ENCODE data around the gene HAGHL. TPM values are rescaled to one million over a fixed set of nuclear protein-coding genes. Genes with fewer than 3 reads are reported as not detected.

HAGHL gene, protein sequence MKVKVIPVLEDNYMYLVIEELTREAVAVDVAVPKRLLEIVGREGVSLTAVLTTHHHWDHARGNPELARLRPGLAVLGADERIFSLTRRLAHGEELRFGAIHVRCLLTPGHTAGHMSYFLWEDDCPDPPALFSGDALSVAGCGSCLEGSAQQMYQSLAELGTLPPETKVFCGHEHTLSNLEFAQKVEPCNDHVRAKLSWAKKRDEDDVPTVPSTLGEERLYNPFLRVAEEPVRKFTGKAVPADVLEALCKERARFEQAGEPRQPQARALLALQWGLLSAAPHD
- 10 to 100 TPM in 1 of 2 donors, 1 to 10 TPM in 1; 9.9 to 13.7 TPM for total RNA-seq
- polyA plus RNA-seq (ENCODE audit: insufficient read depth, low read depth, low replicate concordance), result 7.2 TPM
- long read RNA-seq, donor 1, result 0 reads
- long read RNA-seq, donor 2, result 0 reads

DNA sequence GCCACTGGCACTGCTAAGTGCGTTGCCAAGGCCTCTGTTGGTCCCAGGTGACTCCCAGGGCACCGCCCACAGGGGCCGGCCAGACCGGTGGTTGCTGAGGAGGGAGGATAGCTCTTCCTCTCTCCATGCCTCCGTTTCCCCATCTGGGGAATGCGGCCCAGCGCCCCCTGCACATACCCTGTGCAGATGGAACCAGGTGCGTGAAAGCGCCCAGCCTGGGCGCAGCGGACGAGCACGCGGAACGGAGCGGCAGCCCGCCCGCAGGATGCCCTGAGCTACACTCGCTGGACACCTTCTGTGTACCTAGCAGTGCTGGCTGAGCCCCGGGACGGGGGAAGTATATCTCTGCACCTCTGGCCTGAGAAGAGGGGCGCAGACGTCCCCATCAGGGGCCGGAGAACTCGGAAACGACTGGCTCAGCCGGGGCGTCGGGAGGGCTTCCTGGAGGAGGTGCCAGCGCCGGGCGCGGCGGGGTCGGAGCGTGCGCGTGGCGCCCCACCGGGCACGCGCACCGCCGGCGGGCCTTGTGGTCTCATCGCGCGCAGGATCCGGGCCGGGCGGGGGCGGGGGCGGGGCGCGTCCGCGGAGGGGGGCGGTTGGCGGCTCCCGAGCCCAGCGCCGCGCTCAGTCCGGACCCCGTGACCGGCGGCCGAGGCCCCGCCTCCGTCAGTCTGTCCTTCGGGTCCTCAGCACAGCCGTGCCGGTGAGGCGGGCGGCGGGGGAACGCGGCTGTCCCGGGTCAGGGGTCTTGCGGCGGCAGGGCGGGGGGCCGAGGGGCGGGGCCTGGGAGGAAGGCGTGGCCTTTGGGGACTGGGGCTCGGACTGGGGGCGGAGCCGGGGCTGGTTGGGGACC lies at the start of gene HAGHL, which contains the start of gene CCDC78:
Gene HAGHL, plus strand, starts transcription at position 669 of the 853 bp plus-strand sequence. CDS start 404 bp downstream, outside the sequence.
Gene CCDC78, minus strand, starts transcription at position 6 of the 853 bp plus-strand sequence. CDS start 76 bp downstream, outside the sequence.
- no peak for TF ChIP-seq POLR2A (IDR thresholded peaks at IDR 0.05)
- H3K4me1 ChIP-seq, result peaks cover 19% of the 10 kb centered on the region
- H3K27me3 ChIP-seq, result no peaks in the 10 kb centered on the region
- H3K36me3 ChIP-seq (ENCODE audit: low read depth, missing control alignments), result no peaks in the 10 kb centered on the region
- no peaks in the 10 kb centered on the region for H3K9me3 ChIP-seq
- 0 to 3% methylated on average over 2 to 49 of the region's 88 CpGs for WGBS, 2 donors
- H3K4me3 ChIP-seq, result peak within 1 kb of the TSS; percentile 43 to 58
- no peak within 1 kb of the TSS for H3K27ac ChIP-seq
- DNase-seq, result peak; percentile 63
- intact Hi-C loops (cut with DNase I; ENCODE audit: low total_unique reads), result no loop called here

DNA sequence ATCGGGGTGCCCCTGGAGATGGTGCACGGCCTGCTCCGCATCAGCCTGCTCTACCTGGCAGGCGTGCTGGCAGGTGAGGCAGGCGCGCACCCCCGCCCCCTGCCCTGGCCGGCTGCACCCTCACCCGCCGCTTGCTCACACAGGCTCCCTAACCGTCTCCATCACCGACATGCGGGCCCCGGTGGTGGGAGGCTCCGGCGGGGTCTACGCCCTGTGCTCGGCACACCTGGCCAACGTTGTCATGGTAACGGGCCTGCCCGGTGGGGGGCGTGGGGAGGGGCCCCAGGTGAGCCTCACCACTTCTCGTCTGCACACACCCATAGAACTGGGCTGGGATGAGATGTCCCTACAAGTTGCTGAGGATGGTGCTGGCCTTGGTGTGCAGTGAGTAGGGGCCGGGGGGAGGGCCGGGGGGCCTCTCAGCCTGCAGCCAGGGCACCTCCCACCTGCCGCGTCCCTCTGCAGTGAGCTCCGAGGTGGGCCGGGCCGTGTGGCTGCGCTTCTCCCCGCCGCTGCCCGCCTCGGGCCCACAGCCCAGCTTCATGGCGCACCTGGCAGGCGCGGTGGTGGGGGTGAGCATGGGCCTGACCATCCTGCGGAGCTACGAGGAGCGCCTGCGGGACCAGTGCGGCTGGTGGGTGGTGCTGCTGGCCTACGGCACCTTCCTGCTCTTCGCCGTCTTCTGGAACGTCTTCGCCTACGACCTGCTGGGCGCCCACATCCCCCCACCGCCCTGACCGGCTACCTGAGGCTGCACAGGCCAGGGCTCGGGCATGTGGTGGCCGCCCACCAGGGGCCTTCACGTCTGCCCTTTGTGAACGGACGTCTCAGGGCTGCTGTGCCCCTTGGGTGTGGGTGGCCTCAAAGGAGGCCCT lies 49.4 kb upstream of the HAGHL start:
- intact Hi-C loops (cut with DNase I; ENCODE audit: low total_unique reads), result no loop called here
- Histone ChIP-seq H3K27me3 (no peaks in the 10 kb centered on the region), H3K4me1 (peaks cover 38% of the 10 kb centered on the region), H3K27ac (no peak overlapping the region), H3K4me3 (no peak overlapping the region), H3K36me3 (ENCODE audit: low read depth, missing control alignments) (no peaks in the 10 kb centered on the region), H3K9me3 (no peaks in the 10 kb centered on the region)
- WGBS, 2 donors, result 80 to 87% methylated on average over 18 to 57 of the region's 57 CpGs
- no peak for DNase-seq
- TF ChIP-seq, protein P1, sequence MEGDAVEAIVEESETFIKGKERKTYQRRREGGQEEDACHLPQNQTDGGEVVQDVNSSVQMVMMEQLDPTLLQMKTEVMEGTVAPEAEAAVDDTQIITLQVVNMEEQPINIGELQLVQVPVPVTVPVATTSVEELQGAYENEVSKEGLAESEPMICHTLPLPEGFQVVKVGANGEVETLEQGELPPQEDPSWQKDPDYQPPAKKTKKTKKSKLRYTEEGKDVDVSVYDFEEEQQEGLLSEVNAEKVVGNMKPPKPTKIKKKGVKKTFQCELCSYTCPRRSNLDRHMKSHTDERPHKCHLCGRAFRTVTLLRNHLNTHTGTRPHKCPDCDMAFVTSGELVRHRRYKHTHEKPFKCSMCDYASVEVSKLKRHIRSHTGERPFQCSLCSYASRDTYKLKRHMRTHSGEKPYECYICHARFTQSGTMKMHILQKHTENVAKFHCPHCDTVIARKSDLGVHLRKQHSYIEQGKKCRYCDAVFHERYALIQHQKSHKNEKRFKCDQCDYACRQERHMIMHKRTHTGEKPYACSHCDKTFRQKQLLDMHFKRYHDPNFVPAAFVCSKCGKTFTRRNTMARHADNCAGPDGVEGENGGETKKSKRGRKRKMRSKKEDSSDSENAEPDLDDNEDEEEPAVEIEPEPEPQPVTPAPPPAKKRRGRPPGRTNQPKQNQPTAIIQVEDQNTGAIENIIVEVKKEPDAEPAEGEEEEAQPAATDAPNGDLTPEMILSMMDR (IDR thresholded peaks at IDR 0.05), result no peak
- no peak for TF ChIP-seq POLR2A (IDR thresholded peaks at IDR 0.05)

DNA sequence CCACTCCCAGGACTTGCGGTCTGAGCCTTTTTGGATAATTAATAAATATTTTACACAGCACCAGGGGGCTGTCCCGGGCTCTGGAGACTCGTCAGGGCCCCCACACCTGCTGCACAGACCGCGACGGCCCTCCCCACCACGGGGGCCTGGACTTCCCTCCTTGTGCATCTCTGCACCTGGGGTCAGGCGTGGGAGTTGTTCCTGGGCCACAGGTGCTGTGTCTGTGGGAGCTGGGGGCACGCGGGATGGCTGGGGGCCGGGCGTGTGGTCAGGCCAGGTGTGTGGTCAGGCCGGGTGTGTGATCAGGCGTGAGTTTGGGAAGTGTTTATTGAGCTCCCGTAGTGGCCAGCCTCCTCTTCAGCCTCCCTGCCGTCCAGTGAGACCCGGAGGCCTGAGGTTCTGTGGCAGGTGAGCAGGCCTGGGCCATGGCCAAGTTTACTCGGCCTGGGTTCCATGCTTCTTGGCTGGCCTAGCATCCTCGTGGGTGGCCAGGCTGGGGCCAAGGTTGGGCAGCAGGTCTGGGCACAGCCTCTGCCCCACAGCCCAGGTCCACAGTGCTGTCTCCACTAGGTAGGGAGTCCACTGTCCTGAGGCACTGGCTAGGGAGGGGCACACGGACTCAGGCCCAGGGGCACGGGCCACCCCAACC lies 48.6 kb upstream of the HAGHL start:
- no peak for DNase-seq
- Histone ChIP-seq H3K4me3 (no peak overlapping the region), H3K27ac (peak overlapping the region in 1 of 2 donors; percentile 86), H3K9me3 (no peaks in the 10 kb centered on the region), H3K4me1 (peaks cover 41% of the 10 kb centered on the region), H3K27me3 (no peaks in the 10 kb centered on the region), H3K36me3 (ENCODE audit: low read depth, missing control alignments) (no peaks in the 10 kb centered on the region)
- TF ChIP-seq, protein P1 (IDR thresholded peaks at IDR 0.05), result no peak
- no peak for TF ChIP-seq POLR2A (IDR thresholded peaks at IDR 0.05)
- intact Hi-C loops (cut with DNase I; ENCODE audit: low total_unique reads), result no loop called here
- WGBS, 2 donors, result 81 to 82% methylated on average over 14 to 21 of the region's 21 CpGs

DNA sequence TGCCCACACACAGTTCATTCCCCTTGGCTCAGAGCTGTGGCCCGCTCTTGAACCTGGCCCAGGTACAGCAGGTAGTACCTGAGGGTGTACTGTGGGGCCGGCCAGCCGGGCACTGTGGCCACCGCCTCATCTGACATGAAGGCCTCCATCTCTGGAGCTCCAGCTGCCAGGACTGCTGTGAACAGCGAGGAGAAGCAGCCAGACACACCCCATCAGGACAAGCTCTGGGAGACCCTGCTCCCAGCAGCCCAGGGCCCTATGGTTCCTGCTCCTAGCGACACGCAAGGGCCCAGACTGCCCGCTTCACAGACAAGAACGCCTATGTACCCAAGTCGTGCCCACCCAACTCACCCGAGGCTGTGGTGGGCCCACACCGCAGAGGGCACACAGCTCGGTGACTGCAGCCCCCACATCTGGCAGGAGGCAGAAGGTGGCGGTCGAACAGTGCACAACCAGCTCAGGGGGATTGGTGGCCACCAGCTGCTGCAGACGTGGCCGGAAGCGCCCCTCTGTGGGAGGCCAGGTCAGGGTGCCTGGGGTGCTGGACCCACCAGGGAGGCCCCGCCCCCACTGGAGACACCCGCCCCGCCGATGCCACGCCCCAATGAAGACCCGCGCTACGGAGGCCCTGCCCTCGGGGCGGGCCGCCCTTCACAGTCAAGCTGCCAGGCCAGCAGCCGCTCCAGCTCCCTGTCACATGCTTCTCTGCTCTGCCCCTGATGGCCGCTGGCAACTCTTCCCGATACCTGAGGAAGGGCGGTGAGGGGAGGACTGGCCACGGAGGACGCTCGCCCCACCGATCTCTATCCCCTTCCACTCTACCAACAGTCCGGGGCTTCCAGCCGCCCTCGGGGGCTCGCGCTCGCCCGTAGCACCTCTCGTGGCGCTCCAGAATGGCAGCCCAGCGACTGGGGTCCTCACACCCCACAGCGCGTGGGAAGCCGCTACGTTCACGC lies 47.8 kb upstream of the HAGHL start:
- WGBS, 2 donors, result 25 to 38% methylated on average over 8 to 51 of the region's 52 CpGs
- H3K36me3 ChIP-seq (ENCODE audit: low read depth, missing control alignments), result no peaks in the 10 kb centered on the region
- DNase-seq, result peak; percentile 84
- intact Hi-C loops (cut with DNase I; ENCODE audit: low total_unique reads), result no loop called here
- H3K27me3 ChIP-seq, result no peaks in the 10 kb centered on the region
- peak overlapping the region; percentile 69 to 85 for H3K4me3 ChIP-seq
- peak overlapping the region; percentile 86 to 96 for H3K27ac ChIP-seq
- TF ChIP-seq, protein P1 (IDR thresholded peaks at IDR 0.05), result no peak
- no peak for TF ChIP-seq POLR2A (IDR thresholded peaks at IDR 0.05)
- peaks cover 45% of the 10 kb centered on the region for H3K4me1 ChIP-seq
- no peaks in the 10 kb centered on the region for H3K9me3 ChIP-seq
